Osteoblast (primary cell): ENCODE measurements around the gene HDAC4. TPM values are rescaled to one million over a fixed set of nuclear protein-coding genes. Genes with fewer than 3 reads are reported as not detected.

Source experiments
- DNase-seq: peaks from one replicate; pipeline ENCODE4 v3.0.0; 2011; ENCODE audit warnings: low spot score, mixed read lengths; ENCODE audit not compliant: insufficient read length; ENCODE audit errors: missing footprints
- H2AFZ ChIP-seq: 2 replicates; pipeline ENCODE4 v1.6.0; 2011; ENCODE audit warnings: mild to moderate bottlenecking, low read length
- H3K27ac ChIP-seq: 2 replicates; pipeline ENCODE4 v1.5.1; 2011; ENCODE audit warnings: mild to moderate bottlenecking, low read depth, low read length, moderate library complexity
- H3K27me3 ChIP-seq: 2 replicates; pipeline ENCODE4 v1.6.0; 2012; ENCODE audit warnings: mild to moderate bottlenecking, control low read depth, inconsistent platforms, low read length, moderate library complexity; ENCODE audit not compliant: insufficient read depth
- H3K36me3 ChIP-seq: 2 replicates; pipeline ENCODE4 v1.5.1; 2011; ENCODE audit warnings: mild to moderate bottlenecking, low read length, control low read depth, moderate library complexity; ENCODE audit not compliant: insufficient read depth
- H3K4me1 ChIP-seq: 2 replicates; pipeline ENCODE4 v1.5.1; 2011; ENCODE audit warnings: mild to moderate bottlenecking, low read length, control low read depth, moderate library complexity; ENCODE audit not compliant: insufficient read depth
- H3K4me2 ChIP-seq: 2 replicates; pipeline ENCODE4 v1.6.0; 2011; ENCODE audit warnings: mild to moderate bottlenecking, low read length; ENCODE audit not compliant: insufficient read depth
- H3K4me3 ChIP-seq: fragments of 200-600 bp; sonication (generic); 3 replicates; pipeline ENCODE4 v1.5.1; 2012; ENCODE audit warnings: mild to moderate bottlenecking, low read length, inconsistent platforms; ENCODE audit not compliant: insufficient read depth
- H3K79me2 ChIP-seq: 2 replicates; pipeline ENCODE4 v1.6.0; 2012; ENCODE audit warnings: mild to moderate bottlenecking, low read length, control low read depth, inconsistent platforms; ENCODE audit not compliant: insufficient read depth
- H3K9me3 ChIP-seq: 2 replicates; pipeline ENCODE4 v1.5.1; 2011; ENCODE audit warnings: low read depth, low read length, control low read depth
- H4K20me1 ChIP-seq: 2 replicates; pipeline ENCODE4 v1.6.0; 2012; ENCODE audit warnings: mild to moderate bottlenecking, low read length, control low read depth; ENCODE audit not compliant: insufficient read depth
- CTCF ChIP-seq: IDR thresholded peaks from 2 replicates; pipeline ENCODE4 v1.5.1; 2011; ENCODE audit warnings: mild to moderate bottlenecking, low read depth, low read length, moderate library complexity; ENCODE audit errors: extremely low read depth
- total RNA-seq: library from RNA; depleted of rRNA; stranded (reverse); fragments of >200 nt; gene quantifications from 2 replicates; pipeline ENCODE4 v1.2.3, GENCODE V29; 2012

HDAC4 gene
- total RNA-seq, 1 donor: 30.8 TPM

- Histone ChIP-seq H3K36me3 (no peaks in the 10 kb centered on the region), H3K4me2 (no peak overlapping the region), H3K79me2 (no peaks in the 10 kb centered on the region), H3K9me3 (no peaks in the 10 kb centered on the region), H3K4me3 (no peak overlapping the region), H3K27ac (no peak overlapping the region), H4K20me1 (no peaks in the 10 kb centered on the region), H2AFZ (no peak overlapping the region), H3K27me3 (peaks cover 21% of the 10 kb centered on the region), H3K4me1 (no peaks in the 10 kb centered on the region)
- TF ChIP-seq CTCF: no peak
- DNase-seq: no peak
Measured at GRCh38 chr2:239438368-239438767, 37.5 kb upstream of the HDAC4 start.

GRCh38 chr2:239436669-239437335, 36.0 kb upstream of the HDAC4 start:
- Histone ChIP-seq H3K4me2 (no peak overlapping the region), H3K4me3 (no peak overlapping the region), H3K27me3 (peaks cover 21% of the 10 kb centered on the region), H2AFZ (no peak overlapping the region), H3K4me1 (no peaks in the 10 kb centered on the region), H3K27ac (no peak overlapping the region), H3K9me3 (no peaks in the 10 kb centered on the region), H3K36me3 (no peaks in the 10 kb centered on the region), H3K79me2 (no peaks in the 10 kb centered on the region), H4K20me1 (no peaks in the 10 kb centered on the region)
- no peak for TF ChIP-seq CTCF
- DNase-seq: no peak

- DNase-seq: no peak
- no peak overlapping the region for H2AFZ ChIP-seq
- H3K27me3 ChIP-seq: peaks cover 18% of the 10 kb centered on the region
- no peaks in the 10 kb centered on the region for H3K79me2 ChIP-seq
- H3K4me3 ChIP-seq: no peak overlapping the region
- H3K27ac ChIP-seq: no peak overlapping the region
- H4K20me1 ChIP-seq: no peaks in the 10 kb centered on the region
- TF ChIP-seq CTCF: no peak
- H3K4me1 ChIP-seq: no peaks in the 10 kb centered on the region
- H3K9me3 ChIP-seq: no peaks in the 10 kb centered on the region
- no peaks in the 10 kb centered on the region for H3K36me3 ChIP-seq
- no peak overlapping the region for H3K4me2 ChIP-seq
Measured at GRCh38 chr2:239436076-239436475, 35.3 kb upstream of the HDAC4 start.

GRCh38 chr2:239433777-239434403, 33.1 kb upstream of the HDAC4 start:
- H3K79me2 ChIP-seq: no peaks in the 10 kb centered on the region
- H3K9me3 ChIP-seq: no peaks in the 10 kb centered on the region
- H3K4me1 ChIP-seq: no peaks in the 10 kb centered on the region
- DNase-seq: no peak
- no peak overlapping the region for H3K4me2 ChIP-seq
- H3K27me3 ChIP-seq: peaks cover 2% of the 10 kb centered on the region
- H3K4me3 ChIP-seq: no peak overlapping the region
- H4K20me1 ChIP-seq: no peaks in the 10 kb centered on the region
- H2AFZ ChIP-seq: no peak overlapping the region
- H3K36me3 ChIP-seq: no peaks in the 10 kb centered on the region
- no peak overlapping the region for H3K27ac ChIP-seq
- TF ChIP-seq CTCF: no peak
